NK-92 treated with Interleukin-12 subunit alpha and Interleukin-12 subunit beta, amount 100 ng/mL, for 24 hours (cell line): ENCODE results near the gene ST3GAL5.
A peak's percentile ranks its signal among the peaks of the same experiment; 100 is the strongest.
"Not testable (repeated sequence)": the region's sequence is repeated elsewhere in the genome, so short reads cannot be mapped to it uniquely, and the experiment has no call there.

Source experiments
- DNase-seq: peaks from one replicate; lab custom pipeline; 2025; lab: John Stamatoyannopoulos, UW

The ST3GAL5 gene

DNA sequence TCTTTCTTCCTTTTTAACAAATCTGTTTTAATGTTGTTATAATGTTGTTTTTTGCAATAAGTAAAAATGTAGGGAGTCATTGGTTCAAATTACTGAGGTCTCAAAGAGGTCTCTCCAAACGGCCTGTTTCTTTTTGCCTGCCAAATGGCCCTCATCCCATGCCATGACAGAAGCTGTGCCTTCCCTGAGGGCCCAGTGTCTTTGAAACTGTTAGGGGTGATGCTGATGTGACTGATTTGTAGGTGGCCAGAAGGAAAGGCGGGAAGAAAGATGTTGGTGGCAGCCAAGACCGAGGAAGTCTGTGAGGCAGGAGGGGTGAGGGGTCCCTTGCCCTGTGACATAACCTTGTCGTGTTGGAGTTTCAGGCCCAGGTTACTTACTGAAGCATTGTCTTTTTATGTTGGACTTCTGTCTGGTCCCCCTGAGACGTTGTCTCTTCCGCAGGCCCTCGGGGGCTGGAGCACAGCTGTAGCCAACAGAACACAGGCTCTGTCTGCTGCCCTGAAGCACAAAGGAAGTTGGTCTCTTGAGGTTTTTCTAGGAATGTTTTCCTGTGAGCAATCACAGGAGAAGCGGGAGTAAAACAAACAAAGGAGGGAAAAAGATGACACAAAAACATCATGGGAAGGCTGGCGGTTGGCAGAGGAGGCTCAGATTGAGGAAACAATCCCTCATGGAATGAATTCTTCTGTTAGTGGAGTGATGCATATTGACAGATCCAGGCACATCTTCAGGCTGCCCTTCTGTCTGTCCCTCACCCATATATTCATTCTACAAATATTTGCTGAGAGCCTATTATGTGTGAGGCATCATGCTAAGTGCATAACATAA, 4.9 kb upstream of the ST3GAL5 start:
- DNase-seq, result no peak

DNA sequence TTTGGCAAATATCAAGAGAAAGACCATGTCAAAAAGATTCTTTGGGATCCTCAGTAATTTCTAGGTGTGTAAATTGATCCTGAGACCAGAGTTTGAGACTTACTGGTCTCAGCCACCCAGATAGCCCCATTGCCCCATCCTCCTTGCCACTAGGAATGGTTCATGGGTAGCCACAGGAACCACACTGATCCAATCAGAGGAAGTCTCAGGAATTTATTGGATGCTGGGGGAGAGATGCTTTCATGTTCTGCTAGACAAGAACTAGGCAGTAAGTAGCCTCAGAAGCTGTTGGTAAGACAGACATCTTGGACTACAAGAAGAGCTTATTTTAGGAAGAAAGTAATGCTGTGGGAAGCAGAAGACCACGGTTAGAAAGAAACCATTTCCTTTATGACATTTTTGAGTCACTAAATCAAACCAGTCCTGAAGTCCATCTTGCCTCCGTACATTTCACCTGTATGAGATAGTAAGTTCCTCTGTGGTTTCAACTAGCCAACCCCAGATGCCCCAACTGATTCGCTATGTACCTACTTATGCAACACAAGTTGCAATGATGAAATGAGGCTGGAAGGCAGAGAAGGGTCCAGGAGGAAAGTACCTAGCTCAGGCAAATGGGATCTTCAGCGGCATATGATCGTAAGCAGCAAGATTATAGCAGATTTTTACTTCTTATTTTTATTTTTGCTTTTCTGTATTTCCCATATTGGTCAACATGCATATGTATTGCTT, 3.6 kb upstream of the ST3GAL5 start:
- no peak for DNase-seq

DNA sequence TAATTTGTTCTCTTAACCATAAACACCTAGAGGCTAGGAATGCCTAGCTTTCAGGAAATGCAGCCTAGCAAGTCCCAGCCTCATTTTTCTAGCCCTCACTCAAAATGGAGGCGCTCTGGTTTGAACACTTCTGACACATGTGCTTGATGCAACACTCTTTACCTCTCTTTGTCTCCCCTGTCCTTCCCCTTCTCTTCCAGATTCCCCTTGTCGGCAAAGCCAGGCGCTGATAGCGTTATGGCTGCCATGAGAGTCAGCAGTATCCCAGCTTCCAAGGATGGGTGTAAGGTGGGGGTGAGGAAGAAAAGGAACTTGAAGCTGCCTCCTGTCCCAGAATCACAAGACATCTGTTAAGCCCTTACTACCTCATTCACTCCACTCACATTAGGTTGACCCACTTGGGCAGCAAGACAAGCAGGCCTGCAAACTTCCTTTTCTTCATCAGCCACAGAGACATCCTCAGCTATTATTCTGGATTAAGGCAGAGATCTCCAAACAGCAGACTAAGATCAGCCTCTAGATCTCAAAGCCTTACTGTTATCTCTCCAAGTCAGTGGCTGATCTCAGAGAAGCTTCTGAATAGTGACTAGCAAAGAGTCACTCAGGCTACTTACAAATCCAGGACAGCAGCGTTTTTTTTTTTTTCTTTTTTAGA, 1.9 kb upstream of the ST3GAL5 start:
- no peak for DNase-seq

DNA sequence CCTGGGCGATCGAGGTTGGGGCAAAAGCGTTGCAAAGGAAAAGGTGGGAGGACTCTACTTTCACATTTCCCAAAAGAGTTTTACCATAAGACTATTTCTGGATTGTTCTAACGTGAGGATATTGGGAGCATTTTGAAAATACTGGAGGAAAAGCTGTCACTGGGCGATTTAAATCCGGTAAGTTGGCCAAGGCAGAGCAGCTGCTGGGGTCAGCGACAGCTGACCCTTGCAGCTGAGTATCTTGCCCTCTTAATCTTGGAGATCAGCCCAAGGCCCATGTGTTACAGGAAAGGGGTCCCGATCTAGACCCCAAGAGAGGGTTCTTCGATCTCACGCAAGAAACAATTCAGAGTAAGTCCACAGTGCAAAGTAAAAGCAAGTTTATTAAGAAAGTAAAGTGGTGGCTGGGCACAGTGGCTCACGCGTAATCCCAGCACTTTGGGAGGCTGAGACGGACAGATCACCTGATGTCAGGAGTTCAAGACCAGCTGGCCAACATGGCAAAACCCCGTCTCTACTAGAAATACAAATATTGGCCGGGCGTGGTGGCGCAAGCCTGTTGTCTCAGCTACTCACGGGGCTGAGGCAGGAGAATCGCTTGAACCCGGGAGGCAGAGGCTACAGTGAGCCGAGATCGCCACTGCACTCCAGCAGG, 964 bp upstream of the ST3GAL5 start:
- no peak for DNase-seq

DNA sequence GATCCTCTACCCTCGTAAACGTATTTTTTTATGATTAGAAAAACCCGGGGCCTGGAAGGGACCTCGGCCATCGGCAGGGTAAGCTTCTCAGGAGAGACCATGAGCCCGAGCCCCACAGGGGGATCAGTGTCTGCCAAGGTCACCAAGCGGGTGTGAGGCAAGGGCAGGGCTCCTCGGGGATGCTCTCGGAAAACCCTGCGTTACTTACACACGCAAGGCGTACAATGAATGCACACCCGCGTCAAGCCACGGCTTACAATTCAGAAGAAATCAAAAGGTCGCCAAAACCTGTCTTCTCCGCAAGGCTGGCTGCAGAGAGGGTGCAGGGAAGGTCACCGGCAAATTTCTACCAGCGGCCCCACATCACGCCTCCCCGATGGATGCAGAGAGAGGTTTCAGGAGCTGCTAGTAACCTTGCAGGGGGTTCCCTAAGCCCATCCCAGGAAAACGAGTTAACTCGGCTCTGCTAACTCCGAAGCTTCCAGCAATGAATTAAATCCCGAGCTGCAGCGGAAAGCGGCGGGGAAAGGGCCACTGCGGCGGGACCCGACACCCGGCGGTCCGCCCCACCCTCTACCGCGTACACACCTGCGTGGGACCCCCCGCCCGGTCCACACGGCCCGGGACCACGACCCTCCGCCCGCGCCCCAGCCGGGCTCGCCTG, 638 bp downstream of the ST3GAL5 start:
- peak; percentile 29 for DNase-seq

DNA sequence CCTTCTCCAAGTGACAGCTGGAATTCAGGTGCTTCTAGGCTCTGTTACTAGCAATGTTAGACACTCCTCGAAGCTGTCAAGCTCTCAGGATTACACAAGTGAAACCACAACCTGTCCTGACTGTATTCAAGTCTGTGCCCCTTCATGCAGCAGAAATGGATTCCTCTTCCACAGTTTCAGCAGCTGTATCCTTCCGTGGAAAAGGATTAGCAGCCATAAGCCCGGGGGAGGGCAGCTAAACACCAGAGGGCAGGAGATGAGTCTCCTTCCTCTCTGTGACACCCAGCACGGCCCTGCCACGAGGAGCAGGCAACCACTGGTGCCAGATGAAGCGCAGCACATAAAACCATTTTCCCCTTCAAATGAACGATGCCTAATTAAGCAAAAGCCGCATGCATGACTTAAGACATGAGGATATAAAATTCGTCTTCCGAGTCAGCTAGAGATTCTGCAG, 1.2 kb downstream of the ST3GAL5 start:
- DNase-seq, result peak; percentile 29

DNA sequence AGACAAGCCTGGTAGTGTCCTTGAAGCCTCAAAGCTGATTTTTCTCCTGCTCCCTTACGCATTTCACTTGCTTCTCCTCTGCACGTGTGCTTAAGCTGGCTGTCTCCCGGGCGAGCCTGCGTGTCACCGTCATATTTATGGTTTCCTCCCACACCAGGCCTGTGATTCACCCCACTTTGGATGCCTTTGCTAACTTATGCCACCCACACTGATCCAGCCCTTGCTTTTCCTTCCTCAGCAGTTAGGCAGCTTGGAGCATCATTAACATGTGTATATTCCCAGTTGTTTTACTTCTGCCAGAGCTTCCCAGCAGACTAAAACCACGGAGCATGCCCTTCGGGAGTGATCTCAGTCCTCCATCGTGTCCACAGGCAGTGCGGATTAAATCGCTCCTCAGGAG, 2.2 kb downstream of the ST3GAL5 start:
- no peak for DNase-seq

DNA sequence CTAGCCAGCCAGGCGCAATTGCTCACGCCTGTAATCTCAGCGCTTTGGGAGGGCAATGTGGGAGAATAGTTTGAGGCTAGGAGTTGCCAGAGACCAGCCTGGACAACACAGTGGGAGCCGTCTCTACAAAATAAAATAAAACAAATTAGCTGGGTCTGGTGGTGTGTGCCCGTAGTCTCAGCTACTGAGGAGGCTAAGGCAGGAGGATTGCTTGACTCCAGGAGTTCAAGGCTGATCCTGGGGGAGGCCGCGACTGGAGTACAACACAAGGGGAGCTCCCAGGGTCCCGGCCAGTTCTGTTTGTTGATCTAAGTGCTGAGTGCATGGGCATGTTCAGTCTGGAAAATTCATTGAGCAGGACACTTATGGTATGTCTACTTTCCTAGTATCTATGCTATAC, 2.6 kb downstream of the ST3GAL5 start:
- DNase-seq, result no peak

DNA sequence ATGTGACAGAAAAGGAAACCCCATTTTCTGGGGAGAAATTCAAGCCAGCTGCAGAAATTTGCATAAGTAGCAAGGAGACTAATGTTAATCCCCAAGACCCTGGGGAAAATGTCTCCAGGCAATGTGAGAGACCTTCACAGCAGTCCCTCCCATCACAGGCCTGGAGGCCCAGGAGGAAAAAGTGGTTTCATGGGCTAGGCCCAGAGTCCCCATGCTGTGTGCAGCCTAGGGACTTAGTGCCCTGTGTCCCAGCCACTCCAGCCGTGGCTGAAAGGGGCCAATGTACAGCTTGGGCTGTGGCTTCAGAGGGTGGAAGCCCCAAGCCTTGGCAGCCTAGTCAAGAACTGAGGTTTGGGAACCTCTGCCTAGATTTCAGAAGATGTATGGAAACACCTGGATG, 7.0 kb downstream of the ST3GAL5 start:
- DNase-seq, result not testable (repeated sequence)

DNA sequence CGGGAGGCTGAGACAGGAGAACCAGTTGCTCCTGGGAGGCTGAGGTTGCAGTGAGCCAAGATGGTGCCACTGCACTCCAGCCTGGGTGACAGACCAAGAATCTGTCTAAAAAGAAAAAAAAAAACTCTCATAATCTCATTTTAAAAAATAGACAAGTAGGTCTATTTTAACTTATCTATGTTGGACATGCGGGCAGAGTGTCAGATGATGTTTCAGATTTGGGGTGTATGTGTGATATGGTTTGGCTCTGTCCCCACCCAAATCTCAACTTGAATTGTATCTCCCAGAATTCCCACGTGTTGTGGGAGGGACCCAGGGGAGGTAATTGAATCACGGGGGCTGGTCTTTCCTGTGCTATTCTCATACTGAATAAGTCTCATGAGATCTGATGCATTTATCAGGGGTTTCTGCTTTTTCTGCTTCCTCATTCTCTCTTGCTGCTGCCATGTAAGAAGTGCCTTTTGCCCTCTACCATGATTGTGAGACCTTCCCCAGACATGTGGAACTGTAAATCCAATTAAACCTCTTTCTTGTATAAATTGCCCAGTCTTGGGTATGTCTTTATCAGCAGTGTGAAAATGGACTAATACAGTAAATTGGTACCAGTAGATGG, 8.0 kb downstream of the ST3GAL5 start:
- not testable (repeated sequence) for DNase-seq

DNA sequence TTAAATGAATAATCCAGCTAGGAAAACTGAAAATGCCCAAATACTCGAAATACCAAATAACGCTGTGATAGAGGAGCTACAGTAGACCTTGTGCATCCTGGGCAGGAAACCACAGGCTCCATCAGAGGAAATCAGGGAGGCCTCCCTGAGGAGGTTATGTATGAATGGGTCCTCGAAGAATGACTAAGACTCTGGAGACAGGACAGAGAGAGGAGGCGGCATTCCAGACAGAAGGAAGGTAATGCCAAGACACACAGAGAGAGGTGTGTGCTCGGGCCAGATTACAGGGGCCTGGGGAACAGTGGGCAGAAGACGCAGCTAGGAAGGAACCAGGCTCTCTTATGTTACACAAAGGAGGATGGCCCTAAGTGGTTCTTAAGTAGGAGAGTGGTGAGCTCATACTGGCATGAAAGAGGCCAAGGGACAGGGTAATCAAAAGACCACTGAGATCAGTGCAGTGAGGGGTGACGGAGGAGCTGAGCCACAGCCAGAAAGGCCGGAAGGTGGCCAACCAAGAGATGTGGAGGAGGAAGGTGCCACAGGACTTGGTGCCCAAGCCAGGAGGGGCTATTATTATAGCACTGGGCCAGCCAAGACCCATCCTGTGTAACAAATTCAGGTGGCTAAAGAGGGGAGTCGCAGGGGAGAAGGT, 9.9 kb downstream of the ST3GAL5 start:
- DNase-seq, result no peak

DNA sequence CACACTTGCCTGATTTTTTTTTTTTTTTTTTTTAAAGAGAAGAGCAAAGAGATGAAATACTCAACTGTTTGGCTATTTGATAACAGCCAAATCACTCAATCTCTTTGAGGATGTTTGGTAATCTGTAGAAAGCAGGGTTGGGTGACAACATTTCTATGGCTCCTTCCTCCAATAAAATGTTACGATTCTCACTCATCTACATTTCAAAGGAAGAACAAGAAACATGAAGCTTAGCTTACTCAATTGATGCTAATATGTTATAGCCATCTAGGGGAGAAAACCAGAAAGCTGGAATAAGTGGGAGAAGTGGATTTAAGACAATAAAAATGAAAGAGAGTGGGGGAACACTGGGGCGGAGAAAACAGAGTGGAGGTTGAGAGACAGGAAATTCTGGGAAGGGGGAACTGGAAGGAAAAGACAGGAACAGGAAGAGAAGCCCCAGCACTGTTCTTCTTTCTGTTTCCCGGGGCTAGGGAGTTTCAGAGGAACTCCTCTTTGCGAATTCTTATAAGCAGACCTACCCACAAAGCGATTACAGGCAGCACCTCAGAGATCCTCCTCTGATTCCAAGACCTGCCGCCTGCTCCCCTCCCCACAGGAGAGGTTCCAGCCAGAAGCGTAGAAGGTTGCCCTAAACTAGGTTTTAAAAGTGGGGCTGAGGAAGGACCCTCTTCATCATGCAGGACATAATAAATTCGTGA, 13.3 kb downstream of the ST3GAL5 start:
- DNase-seq, result no peak

DNA sequence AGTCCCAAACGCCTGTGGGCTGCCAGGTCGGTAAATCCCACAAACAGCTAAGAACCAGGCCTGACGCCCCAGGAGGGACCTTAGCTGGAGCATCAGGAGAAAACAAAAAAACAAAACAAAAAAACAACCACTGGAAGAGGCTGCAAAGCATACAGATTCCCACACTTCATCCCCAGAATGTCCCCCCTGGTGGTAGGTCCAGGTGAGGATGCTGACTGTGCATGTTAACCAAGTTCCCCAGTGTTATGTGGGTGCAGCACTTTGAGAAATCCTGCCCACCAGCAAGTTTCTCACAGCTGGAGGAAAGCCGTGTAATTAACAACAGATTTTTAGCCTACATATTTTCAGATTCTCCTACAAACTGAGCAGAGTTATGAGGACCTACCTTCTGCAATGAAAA, 15.1 kb downstream of the ST3GAL5 start:
- DNase-seq, result no peak

DNA sequence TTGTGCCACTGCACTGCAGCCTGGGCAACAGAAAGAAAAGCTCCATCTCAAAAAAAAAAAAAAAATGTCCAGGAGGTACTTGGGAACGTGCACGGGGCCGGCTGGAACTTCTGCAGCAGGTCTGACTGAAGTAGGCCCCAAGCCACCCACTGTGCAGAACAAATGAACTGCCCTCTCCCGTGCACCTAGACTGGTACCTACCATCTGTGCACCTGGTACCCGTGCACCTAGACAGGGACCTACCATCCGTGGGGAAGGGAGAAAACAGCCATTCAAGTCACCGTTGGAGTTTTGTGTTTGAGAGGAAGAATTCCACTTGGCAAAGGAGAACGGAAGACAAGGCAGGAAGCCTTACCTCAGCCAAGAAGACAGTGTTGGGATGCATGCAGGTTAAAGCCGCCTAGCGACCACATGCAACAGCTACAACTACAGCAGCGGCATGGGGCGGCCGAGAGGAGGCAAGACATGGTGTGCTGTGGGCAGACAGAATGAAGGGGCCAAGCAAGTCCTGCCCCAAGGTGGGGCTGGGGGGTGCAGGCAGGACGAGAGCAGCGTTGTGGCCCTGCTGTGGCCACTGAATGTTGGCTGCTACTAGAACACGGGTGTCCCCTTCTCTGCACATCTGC, 16.1 kb downstream of the ST3GAL5 start:
- no peak for DNase-seq

DNA sequence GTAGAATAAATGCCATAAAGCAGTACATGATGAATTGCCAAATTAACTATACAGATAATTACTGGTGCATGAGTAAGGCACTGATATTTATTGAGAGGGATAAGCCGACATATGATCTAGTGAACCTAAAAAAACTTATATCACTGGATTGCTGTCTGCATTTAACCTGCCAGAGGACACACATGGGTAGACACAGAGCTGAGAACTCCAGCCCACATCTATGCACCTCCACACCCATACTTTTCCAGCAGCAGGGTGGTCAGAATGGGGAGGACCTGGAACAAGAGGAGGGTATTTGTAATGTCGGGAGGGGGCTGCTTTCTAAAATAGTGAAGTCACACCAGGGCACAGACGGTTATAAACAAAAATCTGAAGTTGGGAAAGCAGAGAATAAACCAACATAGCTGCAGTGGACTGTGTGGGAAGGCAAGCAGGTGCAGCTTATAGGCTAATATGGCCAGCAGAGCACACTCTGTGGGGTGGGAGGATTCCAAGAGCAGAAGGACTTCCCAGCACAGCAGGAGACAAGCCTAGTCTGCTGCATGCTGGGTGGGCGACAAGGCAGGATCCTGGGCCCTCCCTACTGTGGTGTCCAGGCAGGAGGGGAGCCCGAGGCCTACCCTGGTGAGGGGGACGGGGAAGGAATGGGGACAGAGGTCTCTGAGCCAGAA, 17.2 kb downstream of the ST3GAL5 start:
- no peak for DNase-seq

DNA sequence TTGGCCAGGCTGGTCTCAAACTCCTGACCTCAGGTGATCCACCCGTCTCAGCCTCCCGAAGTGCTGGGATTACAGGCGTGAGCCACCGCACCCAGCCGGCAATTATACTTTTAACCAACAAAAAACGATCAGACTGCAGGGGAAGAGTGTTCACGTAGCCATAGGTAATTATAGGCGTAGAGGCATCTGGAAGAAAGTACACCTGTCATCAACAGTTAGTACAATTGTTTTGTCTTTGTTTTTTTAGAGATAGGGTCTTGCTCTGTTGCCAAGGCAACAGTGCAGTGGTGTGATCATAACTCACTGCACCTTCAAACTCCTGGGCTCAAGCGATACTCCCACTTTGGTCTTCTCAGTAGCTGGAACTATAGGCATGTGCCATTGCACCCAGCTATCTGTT, 20.0 kb downstream of the ST3GAL5 start:
- no peak for DNase-seq

DNA sequence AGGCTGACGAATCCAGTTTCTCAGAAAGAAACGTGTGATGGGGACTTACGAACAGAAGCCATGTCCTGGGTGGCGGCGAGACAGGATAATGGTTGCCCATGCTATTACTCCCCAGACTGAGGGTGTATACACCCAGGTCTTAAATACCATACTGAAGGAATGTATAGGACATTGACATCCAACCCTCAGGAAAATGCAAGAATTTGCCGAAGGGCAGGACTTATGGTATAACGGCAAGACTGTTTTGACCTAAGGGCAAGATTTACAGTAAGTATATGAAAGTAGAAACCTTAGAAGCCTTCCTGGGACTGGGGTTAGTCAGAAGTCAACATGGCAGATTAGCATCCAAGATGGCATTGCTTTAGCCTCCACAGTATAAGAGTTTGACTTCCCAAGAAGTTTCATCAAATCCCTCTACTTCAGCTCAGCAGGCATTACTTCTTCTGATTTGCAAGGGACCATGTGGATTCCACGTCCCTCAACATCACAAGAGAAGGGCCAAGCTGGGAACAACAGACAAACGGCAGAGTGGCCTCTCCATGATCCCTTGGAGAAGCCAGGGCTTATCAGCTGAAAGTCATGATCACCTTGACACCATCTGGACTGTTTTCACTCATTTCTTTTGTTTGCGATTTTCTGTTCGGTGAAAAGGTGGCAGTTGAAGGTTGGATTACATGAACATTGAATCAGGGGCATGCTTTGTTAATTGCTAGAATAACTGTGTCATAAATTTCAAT, 21.1 kb downstream of the ST3GAL5 start:
- DNase-seq, result no peak

DNA sequence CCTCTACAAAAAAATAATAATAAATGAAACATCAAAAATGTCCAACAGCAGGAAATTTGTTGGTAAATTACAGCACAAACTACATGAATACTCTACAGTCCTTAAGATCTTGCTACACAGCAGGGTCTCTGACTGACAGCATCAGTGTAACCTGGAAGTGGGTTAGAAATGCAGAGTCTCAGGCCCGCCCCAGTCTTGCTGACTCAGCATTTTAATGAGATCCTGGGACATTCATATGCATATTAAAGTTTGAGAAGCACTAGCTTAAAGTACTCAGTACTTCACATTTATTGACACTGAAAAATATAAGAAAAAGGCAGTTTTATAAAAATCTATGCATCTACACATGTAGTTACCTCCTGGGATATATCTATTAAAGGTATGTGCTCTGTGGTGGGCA, 21.7 kb downstream of the ST3GAL5 start:
- DNase-seq, result no peak
